SK-N-MC (cell line): ENCODE results near the gene ZNF618.

Experiments used
- EZH2 ChIP-seq: fragments of 200-600 bp; sonication (generic); IDR thresholded peaks from one replicate; pipeline ENCODE4 v1.6.1; 2017; ENCODE audit warnings: antibody characterized with exemption
- FOXP2 ChIP-seq: optimal IDR thresholded peaks from 2 replicates; pipeline ENCODE3; 2011; ENCODE audit warnings: mild to moderate bottlenecking, moderate library complexity; ENCODE audit not compliant: insufficient read depth; ENCODE audit errors: extremely low read length, control extremely low read depth
- POLR2AphosphoS5 ChIP-seq: IDR thresholded peaks from 2 replicates; pipeline ENCODE4 v1.6.1; 2012; ENCODE audit warnings: mild to moderate bottlenecking, low read depth, low read length, borderline replicate concordance

DNA sequence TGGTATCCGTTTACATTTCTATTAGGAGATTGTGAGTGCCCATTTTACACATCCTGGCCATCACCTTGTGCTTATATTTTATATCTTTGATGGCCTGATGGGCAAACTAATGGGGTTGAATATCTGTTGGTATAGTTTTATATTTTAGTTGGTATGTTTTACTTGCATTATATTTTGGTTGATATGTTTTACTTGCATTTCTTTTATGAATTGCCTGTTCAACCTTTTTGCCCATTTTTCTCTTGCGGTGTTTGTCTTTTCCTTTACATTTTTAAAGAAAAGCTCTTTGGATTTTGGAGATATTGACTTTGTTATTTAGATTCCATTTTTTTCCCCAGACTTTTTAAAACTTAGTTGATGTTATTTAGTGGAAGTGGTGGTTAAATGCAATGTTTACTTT is 14.6 kb downstream of the ZNF618 start:
- TF ChIP-seq EZH2: no peak
- TF ChIP-seq FOXP2: no peak
- no peak for TF ChIP-seq POLR2AphosphoS5
